ENCODE data around the gene BTBD16.

The BTBD16 gene

GRCh38 chr10:122307669-122308416 lies 36.7 kb downstream of the BTBD16 start:
- TF ChIP-seq CTCF (IDR thresholded peaks at IDR 0.05) = no peak
- H3K27me3 ChIP-seq (ENCODE audit: control insufficient read depth, insufficient read depth, low read length) = no peaks in the 10 kb centered on the region
- H3K79me2 ChIP-seq = no peaks in the 10 kb centered on the region
- no peak overlapping the region for H3K27ac ChIP-seq
- no peaks in the 10 kb centered on the region for H3K4me1 ChIP-seq
- no peak overlapping the region for H3K4me2 ChIP-seq (ENCODE audit: low read length)
- H3K36me3 ChIP-seq (ENCODE audit: control insufficient read depth, insufficient read depth, low read length) = no peaks in the 10 kb centered on the region
- no peak overlapping the region for H3K9ac ChIP-seq
- H2AFZ ChIP-seq = no peak overlapping the region
- H3K4me3 ChIP-seq (ENCODE audit: low read depth, low read length) = no peak overlapping the region
- no peaks in the 10 kb centered on the region for H3K9me3 ChIP-seq (ENCODE audit: control insufficient read depth, low read length)

GRCh38 chr10:122308417-122309141 lies 37.5 kb downstream of the BTBD16 start:
- H3K27me3 ChIP-seq (ENCODE audit: control insufficient read depth, insufficient read depth, low read length) = no peaks in the 10 kb centered on the region
- no peaks in the 10 kb centered on the region for H3K4me1 ChIP-seq
- no peak overlapping the region for H3K9ac ChIP-seq
- no peaks in the 10 kb centered on the region for H3K9me3 ChIP-seq (ENCODE audit: control insufficient read depth, low read length)
- H3K4me3 ChIP-seq (ENCODE audit: low read depth, low read length) = no peak overlapping the region
- H3K27ac ChIP-seq = no peak overlapping the region
- TF ChIP-seq CTCF (IDR thresholded peaks at IDR 0.05) = no peak
- no peak overlapping the region for H3K4me2 ChIP-seq (ENCODE audit: low read length)
- no peaks in the 10 kb centered on the region for H3K79me2 ChIP-seq
- H3K36me3 ChIP-seq (ENCODE audit: control insufficient read depth, insufficient read depth, low read length) = no peaks in the 10 kb centered on the region
- H2AFZ ChIP-seq = no peak overlapping the region

- no peaks in the 10 kb centered on the region for H3K9me3 ChIP-seq (ENCODE audit: control insufficient read depth, low read length)
- no peak overlapping the region for H2AFZ ChIP-seq
- no peaks in the 10 kb centered on the region for H3K4me1 ChIP-seq
- no peak for TF ChIP-seq CTCF (IDR thresholded peaks at IDR 0.05)
- H3K36me3 ChIP-seq (ENCODE audit: control insufficient read depth, insufficient read depth, low read length) = no peaks in the 10 kb centered on the region
- no peaks in the 10 kb centered on the region for H3K27me3 ChIP-seq (ENCODE audit: control insufficient read depth, insufficient read depth, low read length)
- H3K4me3 ChIP-seq (ENCODE audit: low read depth, low read length) = no peak overlapping the region
- no peak overlapping the region for H3K9ac ChIP-seq
- no peak overlapping the region for H3K27ac ChIP-seq
- H3K4me2 ChIP-seq (ENCODE audit: low read length) = no peak overlapping the region
- H3K79me2 ChIP-seq = no peaks in the 10 kb centered on the region
Measured at GRCh38 chr10:122310311-122311050, 39.4 kb downstream of the BTBD16 start.

GRCh38 chr10:122311051-122311410 lies 39.9 kb downstream of the BTBD16 start:
- Histone ChIP-seq H2AFZ (no peak overlapping the region), H3K79me2 (no peaks in the 10 kb centered on the region), H3K4me3 (ENCODE audit: low read depth, low read length) (no peak overlapping the region), H3K9ac (no peak overlapping the region), H3K9me3 (ENCODE audit: control insufficient read depth, low read length) (no peaks in the 10 kb centered on the region), H3K4me2 (ENCODE audit: low read length) (no peak overlapping the region), H3K36me3 (ENCODE audit: control insufficient read depth, insufficient read depth, low read length) (no peaks in the 10 kb centered on the region), H3K27me3 (ENCODE audit: control insufficient read depth, insufficient read depth, low read length) (no peaks in the 10 kb centered on the region), H3K27ac (no peak overlapping the region), H3K4me1 (no peaks in the 10 kb centered on the region)
- TF ChIP-seq CTCF (IDR thresholded peaks at IDR 0.05) = no peak

Measured in parathyroid adenoma (tissue), 2 donors.